ENCODE data around the gene SMARCD1.
A peak's percentile ranks its signal among the peaks of the same experiment; 100 is the strongest.

DNA sequence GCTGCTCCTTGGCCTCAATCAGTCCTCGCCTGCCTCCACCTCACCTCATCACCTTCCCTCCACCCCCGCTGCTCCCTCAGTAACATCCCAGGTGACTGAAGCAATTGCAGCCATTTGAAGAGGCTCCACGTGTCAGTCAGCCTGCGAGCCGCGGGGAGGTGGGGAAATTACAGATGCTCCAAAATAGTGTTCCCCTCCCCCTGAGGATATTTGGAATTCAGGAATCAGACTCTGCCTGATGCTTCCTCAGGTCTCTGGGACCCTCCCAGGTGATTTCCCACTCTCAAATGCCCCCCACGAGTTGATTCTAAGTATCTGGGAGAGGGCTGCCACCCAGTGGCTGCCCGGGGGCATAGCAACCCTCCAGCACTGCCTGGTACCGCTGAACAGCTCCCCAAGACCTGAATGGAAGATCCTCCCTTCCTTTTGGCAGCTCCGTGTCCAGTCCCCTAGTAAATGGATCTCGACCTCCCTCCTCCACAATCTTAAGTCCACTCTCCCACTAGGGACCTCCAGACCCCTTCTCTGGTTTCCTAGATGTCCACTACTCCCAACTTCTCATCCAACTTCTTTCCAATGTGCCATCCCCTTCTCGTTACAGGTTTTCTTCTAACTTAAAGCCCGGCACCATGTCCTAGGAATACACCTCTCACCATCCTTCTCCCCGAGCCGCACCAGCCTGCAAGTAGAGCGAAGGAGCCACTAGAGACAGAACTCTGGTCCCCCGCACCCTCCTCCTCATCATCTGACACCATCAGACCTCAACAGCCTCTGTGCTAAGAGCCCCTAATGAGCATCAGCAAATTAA, 29.1 kb upstream of the SMARCD1 start:
- TF ChIP-seq, protein P1, sequence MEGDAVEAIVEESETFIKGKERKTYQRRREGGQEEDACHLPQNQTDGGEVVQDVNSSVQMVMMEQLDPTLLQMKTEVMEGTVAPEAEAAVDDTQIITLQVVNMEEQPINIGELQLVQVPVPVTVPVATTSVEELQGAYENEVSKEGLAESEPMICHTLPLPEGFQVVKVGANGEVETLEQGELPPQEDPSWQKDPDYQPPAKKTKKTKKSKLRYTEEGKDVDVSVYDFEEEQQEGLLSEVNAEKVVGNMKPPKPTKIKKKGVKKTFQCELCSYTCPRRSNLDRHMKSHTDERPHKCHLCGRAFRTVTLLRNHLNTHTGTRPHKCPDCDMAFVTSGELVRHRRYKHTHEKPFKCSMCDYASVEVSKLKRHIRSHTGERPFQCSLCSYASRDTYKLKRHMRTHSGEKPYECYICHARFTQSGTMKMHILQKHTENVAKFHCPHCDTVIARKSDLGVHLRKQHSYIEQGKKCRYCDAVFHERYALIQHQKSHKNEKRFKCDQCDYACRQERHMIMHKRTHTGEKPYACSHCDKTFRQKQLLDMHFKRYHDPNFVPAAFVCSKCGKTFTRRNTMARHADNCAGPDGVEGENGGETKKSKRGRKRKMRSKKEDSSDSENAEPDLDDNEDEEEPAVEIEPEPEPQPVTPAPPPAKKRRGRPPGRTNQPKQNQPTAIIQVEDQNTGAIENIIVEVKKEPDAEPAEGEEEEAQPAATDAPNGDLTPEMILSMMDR (conservative IDR thresholded peaks at IDR 0.05; ENCODE audit: low read depth in 2 of 2) = peak; percentile 83 to 99
- TF ChIP-seq POLR2AphosphoS5 (IDR thresholded peaks at IDR 0.05; ENCODE audit: low read depth) (no peak), EZH2 (IDR thresholded peaks at IDR 0.05; ENCODE audit: low read depth, unreplicated experiment) (peak; percentile 30), EZH2phosphoT487 (IDR thresholded peaks at IDR 0.05; ENCODE audit: unreplicated experiment) (no peak), ZNF114 (CRISPR knock-in tag; IDR thresholded peaks at IDR 0.05) (no peak), STAT1 (IDR thresholded peaks at IDR 0.05; ENCODE audit: unreplicated experiment) (no peak), ZNF331 (CRISPR knock-in tag; IDR thresholded peaks at IDR 0.05; ENCODE audit: low read depth) (no peak)
- TF ChIP-seq, protein P2, sequence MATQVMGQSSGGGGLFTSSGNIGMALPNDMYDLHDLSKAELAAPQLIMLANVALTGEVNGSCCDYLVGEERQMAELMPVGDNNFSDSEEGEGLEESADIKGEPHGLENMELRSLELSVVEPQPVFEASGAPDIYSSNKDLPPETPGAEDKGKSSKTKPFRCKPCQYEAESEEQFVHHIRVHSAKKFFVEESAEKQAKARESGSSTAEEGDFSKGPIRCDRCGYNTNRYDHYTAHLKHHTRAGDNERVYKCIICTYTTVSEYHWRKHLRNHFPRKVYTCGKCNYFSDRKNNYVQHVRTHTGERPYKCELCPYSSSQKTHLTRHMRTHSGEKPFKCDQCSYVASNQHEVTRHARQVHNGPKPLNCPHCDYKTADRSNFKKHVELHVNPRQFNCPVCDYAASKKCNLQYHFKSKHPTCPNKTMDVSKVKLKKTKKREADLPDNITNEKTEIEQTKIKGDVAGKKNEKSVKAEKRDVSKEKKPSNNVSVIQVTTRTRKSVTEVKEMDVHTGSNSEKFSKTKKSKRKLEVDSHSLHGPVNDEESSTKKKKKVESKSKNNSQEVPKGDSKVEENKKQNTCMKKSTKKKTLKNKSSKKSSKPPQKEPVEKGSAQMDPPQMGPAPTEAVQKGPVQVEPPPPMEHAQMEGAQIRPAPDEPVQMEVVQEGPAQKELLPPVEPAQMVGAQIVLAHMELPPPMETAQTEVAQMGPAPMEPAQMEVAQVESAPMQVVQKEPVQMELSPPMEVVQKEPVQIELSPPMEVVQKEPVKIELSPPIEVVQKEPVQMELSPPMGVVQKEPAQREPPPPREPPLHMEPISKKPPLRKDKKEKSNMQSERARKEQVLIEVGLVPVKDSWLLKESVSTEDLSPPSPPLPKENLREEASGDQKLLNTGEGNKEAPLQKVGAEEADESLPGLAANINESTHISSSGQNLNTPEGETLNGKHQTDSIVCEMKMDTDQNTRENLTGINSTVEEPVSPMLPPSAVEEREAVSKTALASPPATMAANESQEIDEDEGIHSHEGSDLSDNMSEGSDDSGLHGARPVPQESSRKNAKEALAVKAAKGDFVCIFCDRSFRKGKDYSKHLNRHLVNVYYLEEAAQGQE (IDR thresholded peaks at IDR 0.05; ENCODE audit: unreplicated experiment) = no peak
